Loucy (cell line): Measurements from ENCODE around the gene DNAL4.
"Not testable (repeated sequence)": the region's sequence is repeated elsewhere in the genome, so short reads cannot be mapped to it uniquely, and the experiment has no call there.

Source experiments
- H2AFZ ChIP-seq: fragments of 200-600 bp; sonication (generic); 2 replicates; pipeline ENCODE4 v1.6.0; 2016; ENCODE audit warnings: antibody characterized with exemption, mild to moderate bottlenecking, low read length, moderate library complexity
- H3F3A ChIP-seq: fragments of 200-600 bp; 2 replicates; pipeline ENCODE4 v1.6.0; 2016; ENCODE audit warnings: antibody characterized with exemption, low read depth, mild to moderate bottlenecking
- H3K27me3 ChIP-seq: fragments of 200-600 bp; sonication (generic); 2 replicates; pipeline ENCODE4 v1.6.1; 2014; ENCODE audit warnings: low read length, mild to moderate bottlenecking; ENCODE audit not compliant: insufficient read depth, poor library complexity, severe bottlenecking
- H3K36me3 ChIP-seq: fragments of 200-600 bp; sonication (generic); 2 replicates; pipeline ENCODE4 v1.6.1; 2016; ENCODE audit warnings: low read length; ENCODE audit not compliant: insufficient read depth
- H3K4me1 ChIP-seq: fragments of 200-600 bp; sonication (generic); 2 replicates; pipeline ENCODE4 v1.5.1; 2014; ENCODE audit warnings: low read length, mild to moderate bottlenecking; ENCODE audit not compliant: insufficient read depth, poor library complexity, severe bottlenecking
- H3K4me2 ChIP-seq: fragments of 200-600 bp; sonication (generic); 2 replicates; pipeline ENCODE4 v1.6.0; 2014; ENCODE audit warnings: antibody characterized with exemption, low read length, low read depth, mild to moderate bottlenecking; ENCODE audit not compliant: poor library complexity, severe bottlenecking
- H3K4me3 ChIP-seq: fragments of 200-600 bp; sonication (generic); 2 replicates; pipeline ENCODE4 v1.5.1; 2014; ENCODE audit warnings: low read length, mild to moderate bottlenecking, mixed read lengths; ENCODE audit not compliant: poor library complexity, severe bottlenecking
- H3K79me2 ChIP-seq: fragments of 200-600 bp; sonication (generic); 2 replicates; pipeline ENCODE4 v1.6.1; 2014; ENCODE audit warnings: low read length; ENCODE audit not compliant: insufficient read depth
- H3K9ac ChIP-seq: fragments of 200-600 bp; sonication (generic); 2 replicates; pipeline ENCODE4 v1.6.0; 2014; ENCODE audit warnings: mild to moderate bottlenecking, low read depth, low read length, moderate library complexity; ENCODE audit not compliant: poor library complexity, severe bottlenecking
- H3K9me2 ChIP-seq: fragments of 200-600 bp; sonication (generic); replicated peaks from 2 replicates; pipeline ENCODE4 v1.6.1; 2016; ENCODE audit warnings: low read depth, low read length, mixed read lengths
- H3K9me3 ChIP-seq: fragments of 200-600 bp; sonication (generic); 2 replicates; pipeline ENCODE4 v1.6.1; 2014; ENCODE audit warnings: mild to moderate bottlenecking, antibody characterized with exemption, low read length, low read depth; ENCODE audit not compliant: insufficient read depth
- H4K20me1 ChIP-seq: fragments of 200-600 bp; sonication (generic); 2 replicates; pipeline ENCODE4 v1.6.0; 2014; ENCODE audit warnings: antibody characterized with exemption, low read length, mild to moderate bottlenecking; ENCODE audit not compliant: insufficient read depth, poor library complexity, severe bottlenecking
- EZH2phosphoT487 ChIP-seq: fragments of 200-600 bp; IDR thresholded peaks from 2 replicates; pipeline ENCODE4 v1.6.1; 2018; ENCODE audit warnings: antibody characterized with exemption, mild to moderate bottlenecking, moderate library complexity, borderline replicate concordance
- TF ChIP-seq, protein P1 (sequence below): fragments of 200-600 bp; sonication (generic); conservative IDR thresholded peaks from 2 replicates; pipeline ENCODE4 v1.5.1; 2014; ENCODE audit warnings: mild to moderate bottlenecking, antibody characterized with exemption, low read length

The DNAL4 gene

DNA sequence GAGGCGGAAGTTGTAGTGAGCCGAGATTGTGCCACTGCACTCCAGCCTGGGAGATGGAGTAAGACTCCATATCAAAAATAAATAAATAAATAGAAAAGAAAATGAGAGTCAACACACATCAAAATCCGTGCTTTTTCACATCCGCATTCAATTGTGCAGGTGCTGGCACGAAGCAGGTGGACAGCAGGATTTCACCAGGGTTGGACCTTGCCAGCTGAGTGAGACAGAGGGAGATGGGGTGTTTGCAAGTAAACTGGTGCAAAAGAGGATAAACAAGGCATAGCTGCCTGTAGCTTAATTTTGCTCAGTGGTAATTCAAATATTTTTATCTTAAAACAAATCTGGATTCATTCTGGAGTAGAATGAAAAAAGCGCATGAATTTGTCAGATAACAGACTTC lies 23.3 kb upstream of the DNAL4 start:
- TF ChIP-seq, protein P1, sequence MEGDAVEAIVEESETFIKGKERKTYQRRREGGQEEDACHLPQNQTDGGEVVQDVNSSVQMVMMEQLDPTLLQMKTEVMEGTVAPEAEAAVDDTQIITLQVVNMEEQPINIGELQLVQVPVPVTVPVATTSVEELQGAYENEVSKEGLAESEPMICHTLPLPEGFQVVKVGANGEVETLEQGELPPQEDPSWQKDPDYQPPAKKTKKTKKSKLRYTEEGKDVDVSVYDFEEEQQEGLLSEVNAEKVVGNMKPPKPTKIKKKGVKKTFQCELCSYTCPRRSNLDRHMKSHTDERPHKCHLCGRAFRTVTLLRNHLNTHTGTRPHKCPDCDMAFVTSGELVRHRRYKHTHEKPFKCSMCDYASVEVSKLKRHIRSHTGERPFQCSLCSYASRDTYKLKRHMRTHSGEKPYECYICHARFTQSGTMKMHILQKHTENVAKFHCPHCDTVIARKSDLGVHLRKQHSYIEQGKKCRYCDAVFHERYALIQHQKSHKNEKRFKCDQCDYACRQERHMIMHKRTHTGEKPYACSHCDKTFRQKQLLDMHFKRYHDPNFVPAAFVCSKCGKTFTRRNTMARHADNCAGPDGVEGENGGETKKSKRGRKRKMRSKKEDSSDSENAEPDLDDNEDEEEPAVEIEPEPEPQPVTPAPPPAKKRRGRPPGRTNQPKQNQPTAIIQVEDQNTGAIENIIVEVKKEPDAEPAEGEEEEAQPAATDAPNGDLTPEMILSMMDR: no peak
- TF ChIP-seq EZH2phosphoT487: no peak
- Histone ChIP-seq H3K9me2 (no peaks in the 10 kb centered on the region), H3K9me3 (no peaks in the 10 kb centered on the region), H4K20me1 (no peaks in the 10 kb centered on the region), H3K4me3 (no peak overlapping the region), H3K4me1 (no peaks in the 10 kb centered on the region), H3F3A (no peaks in the 10 kb centered on the region), H3K36me3 (no peaks in the 10 kb centered on the region), H3K79me2 (no peaks in the 10 kb centered on the region), H2AFZ (no peak overlapping the region), H3K4me2 (no peak overlapping the region), H3K9ac (no peak overlapping the region), H3K27me3 (no peaks in the 10 kb centered on the region)

DNA sequence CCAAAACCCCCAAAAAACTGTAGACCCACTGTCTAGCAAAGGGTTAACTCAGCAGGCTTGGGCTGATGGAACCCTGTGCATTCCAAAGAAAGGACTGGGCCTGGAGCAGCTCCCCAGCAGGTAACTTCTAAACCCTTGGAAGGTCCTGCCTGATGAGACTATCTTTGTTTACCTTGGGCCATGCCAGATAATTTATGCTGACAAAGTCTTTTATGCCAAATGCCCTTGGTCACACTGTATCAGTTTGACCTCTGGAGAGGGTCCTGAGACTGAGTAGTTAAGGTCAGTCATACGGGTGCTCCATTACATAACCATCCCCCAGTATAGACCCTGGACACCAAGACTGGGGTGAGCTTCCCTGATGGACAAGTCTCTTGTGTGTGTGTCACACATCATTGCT lies 21.9 kb upstream of the DNAL4 start:
- H4K20me1 ChIP-seq: no peaks in the 10 kb centered on the region
- H3K27me3 ChIP-seq: no peaks in the 10 kb centered on the region
- no peaks in the 10 kb centered on the region for H3K4me1 ChIP-seq
- H3K4me3 ChIP-seq: no peak overlapping the region
- no peaks in the 10 kb centered on the region for H3F3A ChIP-seq
- no peaks in the 10 kb centered on the region; the same call in 1 of the 2 replicates for H3K9me3 ChIP-seq
- H3K79me2 ChIP-seq: no peaks in the 10 kb centered on the region
- H2AFZ ChIP-seq: no peak overlapping the region
- H3K36me3 ChIP-seq: no peaks in the 10 kb centered on the region
- no peak for TF ChIP-seq EZH2phosphoT487
- TF ChIP-seq, protein P1: no peak
- no peak overlapping the region for H3K9ac ChIP-seq
- H3K9me2 ChIP-seq: no peaks in the 10 kb centered on the region
- H3K4me2 ChIP-seq: no peak overlapping the region

DNA sequence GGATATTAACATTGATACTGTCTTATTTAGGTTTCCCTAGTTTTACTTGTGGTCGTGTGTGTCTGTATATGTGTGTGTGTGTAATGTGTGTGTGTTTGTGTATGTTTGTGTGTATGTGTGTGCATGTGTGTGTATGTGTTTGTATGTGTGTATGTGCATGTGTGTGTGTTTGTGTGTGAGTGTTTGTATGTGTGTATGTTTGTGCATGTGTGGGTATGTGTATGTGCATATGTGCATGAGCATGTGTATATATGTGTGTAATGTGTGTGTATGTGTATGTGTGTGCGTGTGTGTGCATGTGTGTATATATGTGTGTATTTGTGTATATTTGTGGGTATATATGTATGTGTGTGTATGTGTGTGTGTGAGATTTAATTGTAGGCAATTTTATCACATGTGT lies 17.3 kb upstream of the DNAL4 start:
- Histone ChIP-seq H3K9ac (no peak overlapping the region), H3K9me3 (no peaks in the 10 kb centered on the region; the same call in 1 of the 2 replicates), H3K79me2 (no peaks in the 10 kb centered on the region), H3K4me1 (no peaks in the 10 kb centered on the region), H4K20me1 (no peaks in the 10 kb centered on the region), H3F3A (no peaks in the 10 kb centered on the region), H3K4me3 (no peak overlapping the region), H3K36me3 (no peaks in the 10 kb centered on the region), H3K4me2 (no peak overlapping the region), H3K9me2 (no peaks in the 10 kb centered on the region), H3K27me3 (no peaks in the 10 kb centered on the region), H2AFZ (no peak overlapping the region)
- TF ChIP-seq, protein P1: no peak
- no peak for TF ChIP-seq EZH2phosphoT487

DNA sequence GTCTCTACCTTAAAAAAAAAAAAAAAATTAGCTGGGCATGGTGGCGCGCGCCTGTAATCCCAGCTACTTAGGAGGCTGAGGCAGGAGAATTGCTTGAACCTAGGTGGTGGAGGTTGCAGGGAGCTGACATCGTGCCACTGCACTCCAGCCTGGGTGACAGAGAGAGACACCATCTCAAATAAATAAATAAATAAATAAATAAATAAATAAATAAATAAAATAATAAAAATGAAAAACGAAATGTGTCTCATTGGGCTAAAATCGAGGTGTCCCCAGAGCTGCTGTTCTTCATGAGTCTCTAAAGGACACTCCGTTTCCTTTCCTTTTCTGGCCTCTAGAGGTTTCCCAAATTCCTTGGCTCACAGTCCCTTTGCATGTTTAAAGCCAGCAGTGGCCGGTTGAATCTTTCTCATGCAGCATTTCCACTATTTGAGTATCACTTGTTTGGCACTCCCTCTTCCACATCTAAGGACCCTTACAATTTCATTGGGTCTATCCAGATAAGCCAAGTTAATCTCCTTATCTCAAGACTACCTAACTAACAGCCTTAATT lies 11.2 kb upstream of the DNAL4 start:
- not testable (repeated sequence) for H3F3A ChIP-seq, H3K27me3 ChIP-seq, H3K4me3 ChIP-seq, H3K9me3 ChIP-seq, H3K9ac ChIP-seq, H3K4me1 ChIP-seq, H2AFZ ChIP-seq, H3K36me3 ChIP-seq, H3K9me2 ChIP-seq, H4K20me1 ChIP-seq, H3K4me2 ChIP-seq, H3K79me2 ChIP-seq
